DND-41 (cell line): ENCODE results near the gene TBX20.
"Not testable (repeated sequence)": the region's sequence is repeated elsewhere in the genome, so short reads cannot be mapped to it uniquely, and the experiment has no call there.

Experiments
- CTCF ChIP-seq: IDR thresholded peaks from 2 replicates; pipeline ENCODE4 v1.5.1; 2012; ENCODE audit warnings: borderline replicate concordance, low read length, moderate library complexity, mild to moderate bottlenecking; ENCODE audit not compliant: poor library complexity, severe bottlenecking; ENCODE audit errors: extremely low read depth
- EZH2 ChIP-seq: IDR thresholded peaks from 3 replicates; pipeline ENCODE4 v1.6.1; 2012; ENCODE audit warnings: borderline replicate concordance, low read depth, mild to moderate bottlenecking, moderate library complexity, low read length, inconsistent platforms; ENCODE audit not compliant: severe bottlenecking

GRCh38 chr7:35241008-35241407 is 12.9 kb downstream of the TBX20 start:
- TF ChIP-seq EZH2, CTCF: not testable (repeated sequence)
